Measurements from ENCODE around the gene DCXR. TPM values are rescaled to one million over a fixed set of nuclear protein-coding genes. Genes with fewer than 3 reads are reported as not detected.

Gene DCXR
- total and polyA plus RNA-seq, 2 of the 4 experiments (the other 2 are of a cell fraction): 36.6 to 139 TPM

DNA sequence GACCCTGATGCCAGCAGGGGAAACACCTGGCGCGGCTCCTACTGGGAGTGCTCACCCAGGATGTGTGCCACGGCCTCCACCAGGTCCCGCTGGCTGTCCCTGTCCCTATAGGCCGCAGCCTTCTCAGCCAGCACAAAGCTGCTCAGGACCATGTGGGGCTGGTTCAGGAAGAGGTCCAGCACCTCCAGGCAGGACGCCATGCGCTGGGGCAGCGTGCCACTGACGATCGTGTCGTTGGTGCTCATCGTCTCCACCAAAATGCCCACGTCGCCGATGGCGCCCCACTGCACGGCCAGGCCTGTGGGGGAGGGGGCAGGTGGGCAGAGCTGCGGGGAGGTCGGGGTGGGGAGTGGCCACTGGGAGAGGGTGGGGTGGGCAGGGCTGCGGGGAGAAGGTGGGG, 44.0 kb upstream of the DCXR start:
- TF ChIP-seq CHD1 (IDR thresholded peaks at IDR 0.05; ENCODE audit: low read depth, low read length) (no peak), MXI1 (IDR thresholded peaks at IDR 0.05; ENCODE audit: borderline replicate concordance, low read depth, low read length) (no peak), NFE2L2 (IDR thresholded peaks at IDR 0.05; ENCODE audit: low read depth, low read length) (no peak)
- TF ChIP-seq, protein P1, sequence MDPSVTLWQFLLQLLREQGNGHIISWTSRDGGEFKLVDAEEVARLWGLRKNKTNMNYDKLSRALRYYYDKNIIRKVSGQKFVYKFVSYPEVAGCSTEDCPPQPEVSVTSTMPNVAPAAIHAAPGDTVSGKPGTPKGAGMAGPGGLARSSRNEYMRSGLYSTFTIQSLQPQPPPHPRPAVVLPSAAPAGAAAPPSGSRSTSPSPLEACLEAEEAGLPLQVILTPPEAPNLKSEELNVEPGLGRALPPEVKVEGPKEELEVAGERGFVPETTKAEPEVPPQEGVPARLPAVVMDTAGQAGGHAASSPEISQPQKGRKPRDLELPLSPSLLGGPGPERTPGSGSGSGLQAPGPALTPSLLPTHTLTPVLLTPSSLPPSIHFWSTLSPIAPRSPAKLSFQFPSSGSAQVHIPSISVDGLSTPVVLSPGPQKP (IDR thresholded peaks at IDR 0.05; ENCODE audit: borderline replicate concordance, low read depth, low read length): no peak
- TF ChIP-seq, protein P2, sequence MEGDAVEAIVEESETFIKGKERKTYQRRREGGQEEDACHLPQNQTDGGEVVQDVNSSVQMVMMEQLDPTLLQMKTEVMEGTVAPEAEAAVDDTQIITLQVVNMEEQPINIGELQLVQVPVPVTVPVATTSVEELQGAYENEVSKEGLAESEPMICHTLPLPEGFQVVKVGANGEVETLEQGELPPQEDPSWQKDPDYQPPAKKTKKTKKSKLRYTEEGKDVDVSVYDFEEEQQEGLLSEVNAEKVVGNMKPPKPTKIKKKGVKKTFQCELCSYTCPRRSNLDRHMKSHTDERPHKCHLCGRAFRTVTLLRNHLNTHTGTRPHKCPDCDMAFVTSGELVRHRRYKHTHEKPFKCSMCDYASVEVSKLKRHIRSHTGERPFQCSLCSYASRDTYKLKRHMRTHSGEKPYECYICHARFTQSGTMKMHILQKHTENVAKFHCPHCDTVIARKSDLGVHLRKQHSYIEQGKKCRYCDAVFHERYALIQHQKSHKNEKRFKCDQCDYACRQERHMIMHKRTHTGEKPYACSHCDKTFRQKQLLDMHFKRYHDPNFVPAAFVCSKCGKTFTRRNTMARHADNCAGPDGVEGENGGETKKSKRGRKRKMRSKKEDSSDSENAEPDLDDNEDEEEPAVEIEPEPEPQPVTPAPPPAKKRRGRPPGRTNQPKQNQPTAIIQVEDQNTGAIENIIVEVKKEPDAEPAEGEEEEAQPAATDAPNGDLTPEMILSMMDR (conservative IDR thresholded peaks at IDR 0.05; ENCODE audit: low read depth, low read length): no peak
- Histone ChIP-seq H4K91ac (ENCODE audit: insufficient read depth, low read depth, low read length) (no peak overlapping the region), H2BK15ac (ENCODE audit: low read depth, low read length) (no peak overlapping the region), H3K4me1 (ENCODE audit: control insufficient read depth, insufficient read depth, low read length) (no peaks in the 10 kb centered on the region), H3K56ac (ENCODE audit: extremely low read depth, insufficient read depth, low read length) (no peak overlapping the region), H3K27me3 (ENCODE audit: control insufficient read depth, insufficient read depth, low read length) (no peaks in the 10 kb centered on the region), H2BK5ac (ENCODE audit: low read depth, low read length, poor library complexity, severe bottlenecking) (no peak overlapping the region), H2AK5ac (ENCODE audit: low read depth, low read length) (no peak overlapping the region), H3K9ac (ENCODE audit: low read depth, low read length) (no peak overlapping the region), H4K20me1 (ENCODE audit: insufficient read depth, low read length) (no peaks in the 10 kb centered on the region; the same call in none of the 2 replicates), H3K23ac (ENCODE audit: low read depth, low read length) (no peak overlapping the region), H3K4me2 (ENCODE audit: low read depth, low read length) (no peak overlapping the region), H4K5ac (ENCODE audit: low read depth, low read length) (no peak overlapping the region), H3K18ac (ENCODE audit: low read depth, low read length) (no peak overlapping the region), H3K4ac (ENCODE audit: low read depth, low read length) (no peak overlapping the region), H3K14ac (replicated peaks; ENCODE audit: low read depth, low read length) (no peak overlapping the region), H3K79me1 (ENCODE audit: low read depth in 1 of 2, low read length in 2 of 2) (no peaks in the 10 kb centered on the region), H3K36me3 (ENCODE audit: control insufficient read depth, insufficient read depth, low read length) (peaks cover 74% of the 10 kb centered on the region), H3K9me1 (ENCODE audit: insufficient read depth, low read length) (no peaks in the 10 kb centered on the region), H3K9me3 (ENCODE audit: control insufficient read depth, insufficient read depth, low read length) (no peaks in the 10 kb centered on the region), H3K4me3 (ENCODE audit: insufficient read depth, low read depth, low read length) (no peak overlapping the region), H3K27ac (ENCODE audit: insufficient read depth, low read length) (no peak overlapping the region), H2AFZ (replicated peaks; ENCODE audit: low read length, poor library complexity) (no peak overlapping the region), H2BK120ac (ENCODE audit: low read depth, low read length) (no peak overlapping the region), H2AK9ac (replicated peaks; ENCODE audit: low read depth, low read length, poor library complexity) (no peak overlapping the region), H2BK20ac (ENCODE audit: low read depth, low read length) (no peak overlapping the region), H4K8ac (ENCODE audit: low read depth in 2 of 2, low read length in 2 of 2) (no peak overlapping the region)
- no TSS peak for BruUV-seq (replicated peaks)
- dilution Hi-C loops (cut with HindIII; ENCODE audit: low sequenced_read_pairs, unreplicated experiment): no loop called here
- DNase-seq: no peak
- WGBS, 2 experiments (ENCODE audit: extremely low coverage in 2 of 2, insufficient read length in 1 of 2): 97% methylated on average over 11 of the region's 20 CpGs; no CpG with 5 or more reads in 1 of the 2 experiments
- intact Hi-C loops (cut with micrococcal nuclease): no loop called here
- CTCF ChIA-PET: no interaction called here
- ATAC-seq (ENCODE audit: low read depth): no peak
- in situ Hi-C loops (cut with MboI; ENCODE audit: low sequenced_read_pairs): no loop called here
- POLR2A ChIA-PET (ENCODE audit: unreplicated experiment): no interaction called here

Data from IMR-90 (cell line).